Anterior cingulate cortex (tissue), 58 donors: ENCODE data around the gene SLC25A47.
"Not testable (repeated sequence)": the region's sequence is repeated elsewhere in the genome, so short reads cannot be mapped to it uniquely, and the experiment has no call there.

ENCODE experiments used
- DNase-seq, 58 donors: peaks; one replicate each; lab custom pipeline; 2025; lab: John Stamatoyannopoulos, UW

The SLC25A47 gene

GRCh38 chr14:100323121-100323941, at the start of gene SLC25A47:
TSS of gene SLC25A47 (plus strand) at chr14:100323339. CDS start at chr14:100323415, 76 bp downstream.
- DNase-seq, result no peak

- DNase-seq, result no peak
Measured at GRCh38 chr14:100274250-100274649, 48.9 kb upstream of the SLC25A47 start.

GRCh38 chr14:100275214-100275613, 47.9 kb upstream of the SLC25A47 start:
- no peak for DNase-seq

GRCh38 chr14:100278702-100279101, 44.4 kb upstream of the SLC25A47 start:
- DNase-seq, result no peak

GRCh38 chr14:100279133-100279532, 44.0 kb upstream of the SLC25A47 start:
- no peak for DNase-seq

GRCh38 chr14:100279563-100279962, 43.6 kb upstream of the SLC25A47 start:
- no peak for DNase-seq

- no peak for DNase-seq
Measured at GRCh38 chr14:100281286-100282082, 41.7 kb upstream of the SLC25A47 start.

GRCh38 chr14:100282083-100282350, 41.1 kb upstream of the SLC25A47 start:
- DNase-seq, result no peak

- no peak for DNase-seq
Measured at GRCh38 chr14:100282766-100283419, 40.2 kb upstream of the SLC25A47 start.

GRCh38 chr14:100283436-100283835, 39.7 kb upstream of the SLC25A47 start:
- DNase-seq, result not testable (repeated sequence)

- DNase-seq, result no peak
Measured at GRCh38 chr14:100283984-100284881, 38.9 kb upstream of the SLC25A47 start.

- peak in 38 of 58 donors; percentile 29 to 72 (median 53) for DNase-seq
Measured at GRCh38 chr14:100285021-100285912, 37.9 kb upstream of the SLC25A47 start.

- DNase-seq, result no peak
Measured at GRCh38 chr14:100285913-100286400, 37.2 kb upstream of the SLC25A47 start.

GRCh38 chr14:100286484-100287191, 36.5 kb upstream of the SLC25A47 start:
- DNase-seq, result no peak

GRCh38 chr14:100287202-100287997, 35.7 kb upstream of the SLC25A47 start:
- DNase-seq, result no peak

- DNase-seq, result not testable (repeated sequence)
Measured at GRCh38 chr14:100287998-100288295, 35.2 kb upstream of the SLC25A47 start.

- DNase-seq, result no peak
Measured at GRCh38 chr14:100288382-100289185, 34.6 kb upstream of the SLC25A47 start.
